PFSK-1 (cell line): ENCODE measurements around the gene PERM1.

ENCODE experiments used
- POLR2AphosphoS5 ChIP-seq: IDR thresholded peaks from 2 replicates; pipeline ENCODE4 v1.6.1; 2012; ENCODE audit warnings: low read depth, mild to moderate bottlenecking, control low read depth, low read length, moderate library complexity
- SIN3A ChIP-seq: IDR thresholded peaks from 2 replicates; pipeline ENCODE4 v1.6.1; 2012; ENCODE audit warnings: mild to moderate bottlenecking, low read length, moderate library complexity, borderline replicate concordance; ENCODE audit not compliant: insufficient read depth
- TAF1 ChIP-seq: IDR thresholded peaks from 2 replicates; pipeline ENCODE4 v1.6.1; 2012; ENCODE audit warnings: low read length, control low read depth, borderline replicate concordance; ENCODE audit not compliant: insufficient read depth
- TF ChIP-seq, protein P1 (sequence below), 2 experiments: IDR thresholded peaks; 2 replicates each; pipeline versions ENCODE4 v1.6.1 to v1.8.0; 2011 to 2012; ENCODE audit warnings: low read depth in 2 of 2, low read length in 2 of 2, control low read depth in 1 of 2, inconsistent platforms in 1 of 2, mild to moderate bottlenecking in 1 of 2, moderate library complexity in 1 of 2; ENCODE audit not compliant: insufficient read depth in 1 of 2

DNA sequence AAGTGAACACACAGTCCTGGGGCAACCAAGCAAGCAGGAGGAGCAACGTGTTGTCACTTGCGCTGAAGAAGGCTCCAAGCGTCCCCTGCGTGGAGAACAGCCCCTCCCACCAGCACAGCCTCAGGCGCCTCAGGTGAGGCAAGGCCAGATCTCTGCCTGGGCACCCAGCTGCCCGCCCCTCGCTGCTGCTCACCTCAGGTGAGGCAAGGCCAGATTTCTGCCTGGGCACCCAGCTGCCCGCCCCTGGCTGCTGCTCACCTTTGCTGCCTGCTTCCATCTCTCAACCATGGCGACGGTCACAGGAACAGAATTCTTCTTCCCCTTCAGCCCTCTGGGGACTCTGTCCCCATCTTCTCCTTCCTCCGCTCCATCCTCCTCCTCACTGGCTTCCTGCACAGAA is 25.3 kb downstream of the PERM1 start:
- no peak for TF ChIP-seq SIN3A
- no peak for TF ChIP-seq POLR2AphosphoS5
- TF ChIP-seq TAF1 = no peak
- TF ChIP-seq, protein P1, sequence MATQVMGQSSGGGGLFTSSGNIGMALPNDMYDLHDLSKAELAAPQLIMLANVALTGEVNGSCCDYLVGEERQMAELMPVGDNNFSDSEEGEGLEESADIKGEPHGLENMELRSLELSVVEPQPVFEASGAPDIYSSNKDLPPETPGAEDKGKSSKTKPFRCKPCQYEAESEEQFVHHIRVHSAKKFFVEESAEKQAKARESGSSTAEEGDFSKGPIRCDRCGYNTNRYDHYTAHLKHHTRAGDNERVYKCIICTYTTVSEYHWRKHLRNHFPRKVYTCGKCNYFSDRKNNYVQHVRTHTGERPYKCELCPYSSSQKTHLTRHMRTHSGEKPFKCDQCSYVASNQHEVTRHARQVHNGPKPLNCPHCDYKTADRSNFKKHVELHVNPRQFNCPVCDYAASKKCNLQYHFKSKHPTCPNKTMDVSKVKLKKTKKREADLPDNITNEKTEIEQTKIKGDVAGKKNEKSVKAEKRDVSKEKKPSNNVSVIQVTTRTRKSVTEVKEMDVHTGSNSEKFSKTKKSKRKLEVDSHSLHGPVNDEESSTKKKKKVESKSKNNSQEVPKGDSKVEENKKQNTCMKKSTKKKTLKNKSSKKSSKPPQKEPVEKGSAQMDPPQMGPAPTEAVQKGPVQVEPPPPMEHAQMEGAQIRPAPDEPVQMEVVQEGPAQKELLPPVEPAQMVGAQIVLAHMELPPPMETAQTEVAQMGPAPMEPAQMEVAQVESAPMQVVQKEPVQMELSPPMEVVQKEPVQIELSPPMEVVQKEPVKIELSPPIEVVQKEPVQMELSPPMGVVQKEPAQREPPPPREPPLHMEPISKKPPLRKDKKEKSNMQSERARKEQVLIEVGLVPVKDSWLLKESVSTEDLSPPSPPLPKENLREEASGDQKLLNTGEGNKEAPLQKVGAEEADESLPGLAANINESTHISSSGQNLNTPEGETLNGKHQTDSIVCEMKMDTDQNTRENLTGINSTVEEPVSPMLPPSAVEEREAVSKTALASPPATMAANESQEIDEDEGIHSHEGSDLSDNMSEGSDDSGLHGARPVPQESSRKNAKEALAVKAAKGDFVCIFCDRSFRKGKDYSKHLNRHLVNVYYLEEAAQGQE (IDR thresholded peaks at IDR 0.05; ENCODE audit: insufficient read depth in 1 of 2, low read depth in 2 of 2, low read length in 2 of 2) = no peak
